ENCODE measurements around the gene RAPGEF4.

Gene RAPGEF4

DNA sequence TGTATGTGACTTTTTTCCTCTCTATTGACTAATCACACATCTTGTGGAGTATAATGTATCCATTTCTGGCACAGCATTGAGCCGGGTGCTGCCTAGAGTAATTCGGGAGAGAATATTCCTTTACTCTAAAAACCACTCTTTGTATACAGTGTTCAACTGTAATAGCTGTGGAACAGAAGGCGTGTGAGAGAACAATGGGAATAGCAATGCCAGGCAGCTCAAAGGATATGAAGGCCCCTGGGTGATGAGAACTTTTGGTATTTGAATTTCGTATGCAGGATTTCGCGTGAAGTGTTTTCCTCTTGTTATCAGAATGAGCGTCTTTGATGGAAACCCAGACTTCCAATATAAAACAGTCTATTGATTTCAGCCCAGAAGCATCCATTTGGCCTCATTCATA, 255.4 kb downstream of the RAPGEF4 start:
- Histone ChIP-seq H3K27ac (no peak overlapping the region), H3K4me1 (ENCODE audit: control insufficient read depth in 1 of 2, insufficient read depth in 1 of 2, low read depth in 1 of 2, low read length in 1 of 2) (peaks cover 20 to 35% of the 10 kb centered on the region in 2 experiments), H3K36me3 (no peaks in the 10 kb centered on the region), H3K4me3 (ENCODE audit: low read depth in 1 of 2, low read length in 1 of 2) (no peak overlapping the region), H3K9me3 (no peaks in the 10 kb centered on the region), H3K27me3 (no peaks in the 10 kb centered on the region)
- no peak for TF ChIP-seq CTCF (IDR thresholded peaks at IDR 0.05)

DNA sequence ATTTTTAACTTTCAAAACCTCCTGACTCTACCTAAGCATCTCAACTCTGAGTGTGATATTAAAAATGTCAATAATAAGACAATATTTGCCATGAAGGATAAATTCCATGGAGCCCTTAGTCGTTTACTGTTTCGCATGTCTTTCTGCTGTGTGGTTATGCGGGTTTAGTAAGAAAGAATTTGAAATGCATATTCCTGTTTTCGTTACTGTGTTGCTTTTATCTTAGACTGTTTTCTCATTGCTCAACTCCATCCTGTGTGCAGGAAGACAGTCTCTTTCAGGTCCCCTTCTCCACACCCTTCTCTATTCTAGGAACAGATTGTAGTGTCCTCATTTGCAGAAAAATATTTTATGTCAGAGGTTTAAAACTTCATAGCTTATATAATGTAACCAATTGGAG, 257.5 kb downstream of the RAPGEF4 start:
- Histone ChIP-seq H3K27ac (no peak overlapping the region), H3K4me3 (ENCODE audit: low read depth in 1 of 2, low read length in 1 of 2) (no peak overlapping the region), H3K9me3 (no peaks in the 10 kb centered on the region), H3K27me3 (no peaks in the 10 kb centered on the region), H3K4me1 (ENCODE audit: control insufficient read depth in 1 of 2, insufficient read depth in 1 of 2, low read depth in 1 of 2, low read length in 1 of 2) (peaks cover 20 to 32% of the 10 kb centered on the region in 2 experiments), H3K36me3 (no peaks in the 10 kb centered on the region)
- no peak for TF ChIP-seq CTCF (IDR thresholded peaks at IDR 0.05)

DNA sequence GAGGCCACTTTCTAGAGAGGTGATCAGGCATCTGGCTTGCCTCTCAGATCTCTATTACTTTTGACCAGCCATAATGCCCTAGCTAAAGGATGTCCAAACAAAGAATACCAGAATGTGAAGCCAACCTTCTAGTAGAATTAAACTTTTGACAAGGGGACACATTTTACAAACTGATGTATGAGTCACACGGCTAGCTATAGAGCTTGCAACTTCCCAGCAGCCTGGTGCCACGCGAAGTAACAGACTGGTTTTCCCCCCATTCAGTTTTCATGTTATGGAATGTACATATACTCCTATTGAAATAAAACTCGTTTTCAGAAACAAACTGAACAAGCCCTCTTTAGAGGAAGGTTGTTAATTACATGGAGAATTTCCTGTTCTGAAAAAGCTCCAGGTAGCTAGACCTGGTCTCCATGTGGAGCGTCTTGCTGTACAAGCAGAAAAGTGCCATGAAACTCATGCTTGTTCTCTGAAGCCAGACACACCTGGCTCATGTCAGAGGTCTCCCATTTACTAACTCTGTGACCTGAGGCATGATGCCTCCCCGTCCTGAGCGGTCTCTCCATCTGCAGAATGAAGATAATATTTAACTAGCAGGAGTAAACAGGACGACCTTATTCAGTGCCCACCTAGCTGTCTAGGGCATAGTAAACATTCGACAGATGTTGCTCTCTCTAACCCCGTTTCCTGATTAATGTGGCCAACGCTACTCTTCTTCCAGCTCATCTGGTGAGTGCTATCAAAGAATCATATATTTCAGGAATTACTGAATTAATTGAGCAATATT, 258.5 kb downstream of the RAPGEF4 start:
- Histone ChIP-seq H3K9me3 (no peaks in the 10 kb centered on the region), H3K36me3 (no peaks in the 10 kb centered on the region), H3K27ac (no peak overlapping the region), H3K27me3 (no peaks in the 10 kb centered on the region), H3K4me1 (ENCODE audit: control insufficient read depth in 1 of 2, insufficient read depth in 1 of 2, low read depth in 1 of 2, low read length in 1 of 2) (peaks cover 20 to 32% of the 10 kb centered on the region in 2 experiments), H3K4me3 (ENCODE audit: low read depth in 1 of 2, low read length in 1 of 2) (no peak overlapping the region)
- no peak for TF ChIP-seq CTCF (IDR thresholded peaks at IDR 0.05)

GRCh38 chr2:172994864-172995263, 259.2 kb downstream of the RAPGEF4 start:
- no peaks in the 10 kb centered on the region for H3K9me3 ChIP-seq
- H3K27me3 ChIP-seq, result no peaks in the 10 kb centered on the region
- peaks cover 20 to 32% of the 10 kb centered on the region in 2 experiments for H3K4me1 ChIP-seq (ENCODE audit: control insufficient read depth in 1 of 2, insufficient read depth in 1 of 2, low read depth in 1 of 2, low read length in 1 of 2)
- H3K36me3 ChIP-seq, result no peaks in the 10 kb centered on the region
- TF ChIP-seq CTCF (IDR thresholded peaks at IDR 0.05), result no peak
- no peak overlapping the region for H3K27ac ChIP-seq
- H3K4me3 ChIP-seq (ENCODE audit: low read depth in 1 of 2, low read length in 1 of 2), result no peak overlapping the region

DNA sequence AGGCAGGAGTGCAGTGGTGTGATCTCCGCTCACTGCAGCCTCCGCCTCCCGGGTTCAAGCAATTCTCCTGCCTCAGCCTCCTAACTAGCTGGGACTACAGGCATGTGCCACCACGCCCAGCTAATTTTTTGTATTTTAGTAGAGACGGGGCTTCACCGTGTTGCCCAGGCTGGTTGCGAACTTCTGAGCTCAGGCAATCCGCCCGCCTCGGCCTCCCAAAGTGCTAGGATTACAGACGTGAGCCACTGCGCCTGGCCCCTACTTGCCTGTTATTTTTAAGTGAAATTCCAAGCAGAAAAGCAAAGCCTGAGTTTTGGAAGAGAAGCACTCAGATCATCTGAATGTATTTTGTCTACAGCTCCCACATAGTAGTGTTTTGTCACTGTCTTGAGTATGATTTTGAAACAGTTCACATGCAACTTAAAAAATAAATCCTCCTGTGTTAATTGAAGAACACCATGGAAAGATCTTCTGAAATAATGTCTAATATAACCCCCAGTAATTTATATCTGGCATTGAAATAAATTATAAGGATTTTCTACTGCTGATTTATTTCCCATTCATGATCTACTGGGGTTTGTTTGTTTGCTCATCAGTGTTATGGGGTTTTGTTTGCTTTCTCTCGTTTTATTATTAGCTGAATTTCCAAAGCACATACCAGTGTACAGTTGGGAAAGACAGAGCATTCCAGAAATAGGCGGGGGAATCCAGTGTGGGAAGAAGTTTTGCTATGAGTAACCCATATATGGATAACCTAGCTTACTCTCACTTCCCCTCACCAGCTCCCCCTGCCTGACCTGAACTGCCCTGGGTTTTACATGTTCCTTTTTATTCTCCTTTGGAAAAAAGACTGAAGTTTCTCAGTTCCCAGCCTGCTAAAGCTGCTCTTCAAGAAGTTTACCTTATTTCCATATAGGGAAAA, 259.9 kb downstream of the RAPGEF4 start:
- no peak for TF ChIP-seq CTCF (IDR thresholded peaks at IDR 0.05)
- Histone ChIP-seq H3K36me3 (no peaks in the 10 kb centered on the region), H3K27me3 (no peaks in the 10 kb centered on the region), H3K9me3 (no peaks in the 10 kb centered on the region), H3K4me3 (ENCODE audit: low read depth in 1 of 2, low read length in 1 of 2) (no peak overlapping the region), H3K27ac (no peak overlapping the region), H3K4me1 (ENCODE audit: control insufficient read depth in 1 of 2, insufficient read depth in 1 of 2, low read depth in 1 of 2, low read length in 1 of 2) (peaks cover 20 to 32% of the 10 kb centered on the region in 2 experiments)
